NCI-H1417 treated with DMSO at 0.1 percent for 48 hours (cell line): Measurements from ENCODE around the gene TFDP1.
"Not testable (repeated sequence)": the region's sequence is repeated elsewhere in the genome, so short reads cannot be mapped to it uniquely, and the experiment has no call there.

ENCODE experiments used
- DNase-seq: peaks from one replicate; lab custom pipeline; 2025; lab: John Stamatoyannopoulos, UW

Gene TFDP1

DNA sequence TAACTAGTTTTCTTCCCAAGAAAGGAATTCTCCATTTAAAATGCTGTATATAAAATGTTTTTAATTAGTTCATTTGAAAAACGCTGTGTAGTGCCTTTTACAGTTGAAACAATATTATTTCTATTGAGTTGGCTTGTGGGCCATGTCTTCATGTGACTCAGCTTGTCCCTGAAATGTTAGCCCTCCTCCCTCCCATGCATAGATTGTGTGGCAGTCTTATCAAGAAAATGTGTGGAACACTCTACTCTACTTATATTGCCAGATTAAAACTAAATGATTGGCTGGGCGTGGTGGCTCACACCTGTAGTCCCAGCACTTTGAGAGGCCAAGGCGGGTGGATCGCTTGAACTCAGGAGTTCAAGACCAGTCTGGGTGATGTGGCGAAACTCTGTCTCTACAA, 33.4 kb downstream of the TFDP1 start:
- no peak for DNase-seq

- DNase-seq: no peak
Measured at GRCh38 chr13:113618455-113618854, 33.9 kb downstream of the TFDP1 start.

DNA sequence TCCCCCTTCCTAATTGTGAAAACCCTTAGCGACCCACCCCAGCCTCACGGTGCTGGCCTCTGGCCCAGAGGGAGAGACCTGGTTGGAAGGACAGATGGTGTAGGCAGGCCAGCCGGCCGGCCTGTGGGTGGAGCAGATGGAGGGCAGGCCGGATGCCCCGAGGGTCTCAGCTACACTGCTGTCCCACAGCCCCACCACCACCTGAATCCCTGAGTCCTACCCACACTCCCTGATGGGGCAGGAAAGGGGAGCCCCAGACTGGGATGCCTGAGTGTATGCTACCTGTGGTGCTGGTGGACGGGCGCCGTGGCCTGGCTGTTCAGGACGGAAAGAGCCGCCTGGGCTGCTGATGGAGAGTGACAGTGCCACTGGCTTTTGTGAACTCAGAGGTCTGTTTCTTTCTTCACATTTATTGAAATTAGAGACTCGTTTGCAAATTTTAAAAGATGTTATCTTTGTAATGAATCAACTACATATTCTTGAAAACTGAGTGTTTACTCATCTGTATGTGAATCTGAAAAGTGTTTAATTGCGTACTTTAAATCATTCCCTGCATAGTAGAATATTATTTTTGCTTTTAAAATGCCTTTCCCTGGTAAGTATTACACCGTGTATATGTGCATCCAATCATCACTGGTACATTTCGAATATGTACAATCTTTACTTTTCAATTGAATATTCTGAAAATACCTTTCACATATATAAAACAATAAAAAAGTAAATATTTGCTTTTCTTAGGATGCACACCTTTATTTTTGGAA, 35.7 kb downstream of the TFDP1 start:
- DNase-seq: no peak

- no peak for DNase-seq
Measured at GRCh38 chr13:113621046-113621445, 36.5 kb downstream of the TFDP1 start.

- DNase-seq: not testable (repeated sequence)
Measured at GRCh38 chr13:113621498-113621897, 36.9 kb downstream of the TFDP1 start.

DNA sequence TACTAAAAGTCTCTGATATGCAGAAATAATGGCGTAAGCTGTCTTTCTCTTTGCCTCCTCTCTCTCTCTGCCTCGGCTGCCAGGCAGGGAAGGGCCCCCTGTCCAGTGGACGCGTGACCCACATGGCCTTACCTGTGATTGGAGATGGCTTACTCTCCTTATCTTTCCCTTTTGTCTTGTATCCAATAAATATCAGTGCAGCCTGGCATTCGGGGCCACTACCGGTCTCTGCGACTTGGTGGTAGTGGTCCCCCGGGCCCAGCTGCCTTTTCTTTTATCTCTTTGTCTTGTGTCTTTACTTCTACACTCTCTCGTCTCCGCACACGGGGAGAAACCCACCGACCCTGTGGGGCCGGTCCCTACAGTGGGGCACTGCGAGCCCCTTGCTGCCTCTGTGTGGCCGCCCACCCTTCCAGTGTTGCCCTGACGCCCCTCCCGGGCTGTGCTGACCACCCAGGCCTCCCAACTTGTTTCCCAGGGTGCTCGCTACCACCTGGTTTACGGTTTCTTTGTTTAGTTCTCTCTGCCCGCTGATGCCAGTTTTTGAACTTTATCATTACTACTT, 37.5 kb downstream of the TFDP1 start:
- not testable (repeated sequence) for DNase-seq

DNA sequence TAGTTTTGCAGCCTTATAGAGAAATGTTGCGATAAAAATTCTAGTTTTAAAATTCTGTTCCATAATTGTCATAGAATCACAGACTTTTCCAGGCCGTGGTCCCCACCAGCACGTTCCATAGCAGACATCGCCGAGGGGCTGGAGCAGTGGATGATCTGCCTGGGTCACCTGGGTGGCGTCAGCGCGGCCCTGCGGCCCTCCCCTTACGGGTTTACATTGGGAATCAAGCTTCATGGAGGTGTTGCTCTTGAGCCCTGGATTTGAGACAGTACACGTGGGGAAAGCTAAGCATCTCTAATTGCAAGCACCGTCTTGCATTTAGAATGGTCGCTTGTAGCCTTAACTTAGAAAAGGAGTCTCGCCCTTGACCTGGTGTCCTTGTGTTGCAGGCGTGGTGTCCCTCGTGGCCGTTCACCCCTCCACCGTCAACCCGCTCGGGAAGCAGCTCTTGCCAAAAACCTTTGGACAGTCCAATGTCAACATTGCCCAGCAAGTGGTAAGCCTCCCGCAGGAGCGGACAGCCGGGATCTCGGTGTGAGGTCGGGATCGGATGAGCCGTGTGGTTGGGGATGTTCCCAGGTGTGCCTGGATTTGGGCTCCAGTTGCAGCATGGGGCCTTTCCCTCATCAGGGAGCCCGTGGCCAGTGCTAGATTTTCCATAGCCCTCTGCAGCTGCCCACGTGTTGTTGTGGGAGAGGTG, 38.4 kb downstream of the TFDP1 start:
- no peak for DNase-seq

DNA sequence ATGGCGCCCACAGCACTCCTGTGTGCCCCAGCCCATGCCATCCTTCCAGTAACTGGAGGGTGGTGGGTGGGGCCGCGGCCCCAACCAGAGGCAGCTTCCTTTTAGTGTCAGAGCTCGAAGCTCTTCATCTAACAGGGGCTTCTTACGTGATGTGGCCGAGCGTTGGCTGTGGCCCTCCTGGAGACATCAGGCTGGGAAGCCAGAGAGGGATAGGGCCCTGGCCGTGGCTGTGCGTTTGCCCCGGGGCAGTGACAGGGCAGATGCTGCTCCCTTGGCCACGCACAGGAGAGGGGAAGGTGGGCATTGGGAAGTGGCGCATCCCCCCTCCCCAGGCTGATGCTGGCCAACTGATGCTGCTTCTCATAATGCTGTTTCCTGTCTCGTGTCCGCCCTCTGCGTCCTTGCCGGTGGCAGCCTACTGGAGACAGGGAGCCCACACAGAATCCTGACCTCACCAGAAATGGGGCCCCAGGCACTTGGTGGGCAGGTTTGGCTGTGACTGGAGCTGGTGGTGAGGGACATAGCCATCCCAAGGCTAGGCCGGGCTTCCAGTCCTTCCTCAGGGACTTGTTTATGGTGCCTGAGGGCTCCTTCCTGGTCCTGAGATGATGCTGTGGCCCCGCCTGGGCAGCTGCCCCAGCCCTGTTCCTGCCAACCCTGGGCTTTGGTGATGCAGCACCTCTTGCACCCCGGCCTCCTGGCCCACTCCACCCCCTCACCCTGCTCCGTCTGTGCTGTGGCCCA, 39.1 kb downstream of the TFDP1 start:
- no peak for DNase-seq

DNA sequence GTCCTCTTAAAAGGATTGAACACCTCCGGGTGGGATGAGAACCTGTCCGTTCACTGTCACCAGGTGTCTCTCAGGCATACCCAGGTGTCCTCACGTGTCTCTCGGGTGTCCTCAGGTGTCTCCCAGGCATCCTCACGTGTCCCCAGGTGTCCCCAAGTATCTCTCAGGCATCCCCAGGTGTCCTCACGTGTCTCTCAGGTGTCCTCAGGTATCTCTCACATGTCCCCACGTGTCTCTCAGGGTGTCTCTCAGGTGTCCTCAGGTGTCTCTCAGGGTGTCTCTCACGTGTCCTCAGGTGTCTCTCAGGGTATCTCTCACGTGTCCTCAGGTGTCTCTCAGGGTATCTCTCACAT, 39.7 kb downstream of the TFDP1 start:
- DNase-seq: no peak

DNA sequence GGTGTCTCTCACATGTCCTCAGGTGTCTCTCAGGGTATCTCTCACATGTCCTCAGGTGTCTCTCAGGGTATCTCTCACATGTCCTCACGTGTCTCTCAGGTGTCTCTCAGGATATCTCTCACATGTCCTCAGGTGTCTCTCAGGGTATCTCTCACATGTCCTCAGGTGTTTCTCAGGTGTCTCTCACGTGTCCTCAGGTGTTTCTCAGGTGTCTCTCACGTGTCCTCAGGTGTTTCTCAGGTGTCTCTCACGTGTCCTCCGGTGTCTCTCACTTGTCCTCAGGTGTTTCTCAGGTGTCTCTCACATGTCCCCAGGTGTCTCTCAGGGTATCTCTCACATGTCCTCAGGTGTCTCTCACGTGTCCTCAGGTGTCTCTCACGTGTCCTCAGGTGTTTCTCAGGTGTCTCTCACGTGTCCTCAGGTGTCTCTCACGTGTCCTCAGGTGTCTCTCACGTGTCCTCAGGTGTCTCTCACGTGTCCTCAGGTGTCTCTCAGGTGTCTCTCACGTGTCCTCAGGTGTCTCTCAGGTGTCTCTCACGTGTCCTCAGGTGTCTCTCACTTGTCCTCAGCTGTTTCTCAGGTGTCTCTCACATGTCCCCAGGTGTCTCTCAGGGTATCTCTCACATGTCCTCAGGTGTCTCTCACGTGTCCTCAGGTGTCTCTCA, 40.2 kb downstream of the TFDP1 start:
- not testable (repeated sequence) for DNase-seq

- DNase-seq: no peak
Measured at GRCh38 chr13:113625965-113626721, 41.6 kb downstream of the TFDP1 start.

DNA sequence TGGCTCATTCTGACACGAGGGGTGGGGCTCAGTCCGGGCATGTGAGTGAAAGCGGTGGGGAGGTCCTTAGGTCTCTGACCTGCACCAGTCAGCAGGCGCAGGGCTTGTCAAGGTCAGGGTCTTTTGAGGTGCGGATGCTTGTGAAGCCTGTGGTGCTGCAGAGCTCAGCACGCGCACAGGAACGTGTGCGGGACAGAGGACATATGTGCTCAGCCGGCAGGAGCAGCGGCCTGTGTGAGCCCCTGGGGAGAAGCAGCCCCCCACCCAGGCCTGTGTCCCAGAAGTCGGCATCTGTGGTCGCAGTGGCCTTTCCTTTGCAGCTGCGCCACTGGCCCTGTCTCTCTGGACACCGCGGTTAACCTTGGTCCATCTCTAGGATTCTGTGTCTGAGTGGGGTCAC, 42.6 kb downstream of the TFDP1 start:
- DNase-seq: no peak

DNA sequence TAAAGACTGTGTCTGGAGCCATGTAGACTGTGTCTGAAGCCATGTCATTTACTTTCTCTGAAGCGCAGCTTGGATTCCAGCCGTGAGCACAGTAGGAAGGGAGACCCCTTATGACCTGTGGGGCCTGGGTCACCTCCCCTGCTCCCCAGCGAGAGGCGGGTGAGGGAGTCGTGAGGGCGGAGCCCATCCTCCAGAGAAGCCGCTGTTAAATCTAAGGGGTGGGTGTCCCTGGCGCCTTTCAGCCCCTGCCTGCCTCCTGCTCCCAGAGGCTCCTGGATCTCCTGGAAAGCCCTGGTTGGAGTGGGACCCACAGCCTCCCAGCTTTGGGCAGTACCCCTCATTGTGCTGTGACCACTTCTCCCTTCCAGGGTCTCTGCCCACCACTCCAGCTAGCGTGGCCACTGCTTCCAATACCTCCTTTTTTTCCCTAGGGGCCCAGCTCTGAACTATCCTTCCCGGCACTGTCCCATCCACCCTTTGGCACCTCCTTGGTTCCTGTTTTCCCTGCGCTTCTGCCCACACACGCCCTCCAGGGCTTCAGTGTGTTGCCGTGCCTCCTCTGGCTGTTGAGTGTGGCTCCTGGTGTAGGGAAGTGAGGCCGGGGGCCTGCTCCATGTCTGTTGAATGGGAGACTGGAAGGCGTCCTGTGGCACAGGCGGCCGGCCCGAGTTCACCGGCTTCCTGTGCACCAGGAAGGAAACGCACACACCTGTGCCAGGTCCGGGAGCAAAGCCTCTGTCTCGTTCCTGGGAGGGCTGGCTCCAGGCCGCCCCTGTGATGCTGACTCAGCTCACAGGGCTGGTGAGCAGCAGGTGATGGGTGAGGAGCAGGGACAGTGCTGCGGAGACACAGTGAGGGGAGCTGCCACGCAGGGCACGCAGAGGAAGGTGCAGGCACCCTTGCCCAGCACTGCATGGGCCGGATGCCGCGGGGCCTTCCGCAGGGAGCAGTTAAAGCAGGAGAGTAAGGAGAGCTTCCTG, 44.0 kb downstream of the TFDP1 start:
- DNase-seq: no peak

DNA sequence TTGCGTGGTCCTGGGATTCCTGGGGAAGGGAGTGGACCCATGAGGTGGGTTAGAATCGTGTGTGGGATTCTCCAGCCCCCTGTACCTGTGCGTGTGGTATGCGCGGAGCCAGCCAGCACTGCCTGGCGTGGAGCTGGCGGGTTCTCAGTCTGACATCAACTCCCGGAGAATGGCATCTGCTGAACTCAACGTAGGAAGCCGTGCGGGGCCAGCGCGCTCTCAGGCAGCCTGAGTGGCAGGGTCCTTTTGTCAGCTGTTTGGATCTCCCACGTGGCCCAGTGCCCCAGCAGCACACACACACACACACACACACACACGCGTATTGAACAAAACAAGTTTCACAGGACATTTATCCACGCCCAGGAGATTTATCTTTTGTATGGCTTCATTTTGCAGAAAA, 45.3 kb downstream of the TFDP1 start:
- DNase-seq: no peak

GRCh38 chr13:113630296-113630695, 45.7 kb downstream of the TFDP1 start:
- peak; percentile 87 for DNase-seq

DNA sequence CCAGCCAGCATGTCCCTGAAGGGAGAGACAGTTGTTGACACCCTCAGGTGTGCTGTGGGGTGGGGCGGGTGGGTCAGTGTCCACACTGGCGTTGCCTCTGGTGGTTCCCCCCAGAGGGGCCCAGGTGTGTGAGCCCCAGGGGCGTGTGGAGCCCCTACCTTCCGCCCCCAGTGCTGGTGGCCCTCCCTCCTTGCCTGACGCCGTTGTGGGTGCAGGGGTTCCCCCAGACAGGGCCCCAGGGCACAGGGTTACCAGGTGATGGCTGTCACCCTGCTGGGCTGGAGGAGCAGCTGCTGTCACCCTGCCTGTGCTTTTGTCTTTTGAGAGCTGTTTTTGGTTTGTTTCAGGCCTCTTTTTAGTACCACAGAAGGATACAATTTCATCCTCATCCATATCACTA, 46.3 kb downstream of the TFDP1 start:
- peak; percentile 87 for DNase-seq

DNA sequence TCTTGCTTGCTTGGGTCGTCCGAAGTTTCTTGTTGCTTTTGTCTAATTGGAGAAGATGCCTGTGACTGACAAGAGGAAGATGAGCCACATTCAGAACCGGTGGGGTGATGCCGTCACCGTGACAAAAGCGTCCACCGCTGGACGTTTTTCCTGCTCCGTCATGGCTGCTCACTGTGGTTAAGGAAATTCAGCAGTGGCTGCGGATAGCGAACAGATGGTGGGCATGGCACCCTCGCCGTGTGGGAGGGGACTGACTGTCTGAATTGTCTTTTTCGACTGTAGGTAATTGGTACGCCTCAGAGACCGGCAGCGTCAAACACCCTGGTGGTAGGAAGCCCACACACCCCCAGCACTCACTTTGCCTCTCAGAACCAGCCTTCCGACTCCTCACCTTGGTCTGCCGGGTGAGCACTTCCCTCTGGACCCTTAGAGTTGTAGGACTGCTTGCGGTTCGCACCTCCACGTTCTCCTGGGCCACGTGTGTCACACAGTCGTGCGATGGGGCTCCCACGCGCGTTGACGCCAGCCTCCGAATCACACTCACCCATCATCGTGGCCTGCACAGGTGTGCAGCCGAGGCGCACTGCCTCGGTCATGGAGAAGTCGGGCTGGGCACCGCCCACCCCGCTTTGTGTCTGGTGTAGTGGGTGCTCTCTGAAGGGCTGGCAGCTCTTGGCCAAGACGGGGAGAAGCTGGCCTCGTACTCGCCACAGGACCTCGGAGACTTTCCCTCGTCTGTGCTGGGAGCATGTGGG, 47.0 kb downstream of the TFDP1 start:
- no peak for DNase-seq

DNA sequence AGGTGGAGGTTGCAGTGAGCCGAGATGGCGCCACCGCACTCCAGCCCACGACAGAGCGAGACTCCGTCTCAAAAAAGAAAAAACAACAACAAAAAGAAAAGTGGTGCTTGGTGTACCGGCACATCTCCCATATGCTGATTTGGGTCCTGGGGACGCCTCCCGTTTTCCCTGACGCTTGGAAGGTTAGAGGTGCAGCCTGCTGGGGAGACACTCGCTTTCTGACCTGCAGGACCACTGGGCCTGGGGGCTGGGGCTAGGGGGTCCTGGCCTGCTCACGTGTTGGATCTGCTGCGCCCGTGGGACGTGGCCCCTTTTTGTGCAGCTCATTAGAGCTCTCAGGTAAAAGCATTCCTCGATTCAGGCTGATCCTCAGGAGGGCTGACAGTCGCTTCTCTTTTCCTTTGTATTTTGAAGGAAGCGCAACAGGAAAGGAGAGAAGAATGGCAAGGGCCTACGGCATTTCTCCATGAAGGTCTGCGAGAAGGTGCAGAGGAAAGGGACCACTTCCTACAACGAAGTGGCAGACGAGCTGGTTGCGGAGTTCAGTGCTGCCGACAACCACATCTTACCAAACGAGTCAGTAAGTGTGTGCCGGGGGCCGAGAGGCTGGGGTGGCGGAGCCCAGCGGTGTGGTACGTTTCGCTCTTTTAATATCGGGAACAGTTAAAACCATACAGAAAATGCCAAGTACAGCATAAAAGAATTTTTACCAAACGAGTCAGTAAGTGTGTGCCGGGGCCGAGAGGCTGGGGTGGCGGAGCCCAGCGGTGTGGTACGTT, 48.3 kb downstream of the TFDP1 start:
- no peak for DNase-seq

GRCh38 chr13:113633485-113633873, 48.9 kb downstream of the TFDP1 start:
- DNase-seq: no peak
